ENCODE data around the gene GLRA1.

Gene GLRA1

GRCh38 chr5:151793358-151793757, 131.3 kb downstream of the GLRA1 start:
- Histone ChIP-seq H4K91ac (ENCODE audit: low read length) (no peak overlapping the region), H4K8ac (ENCODE audit: low read length) (no peak overlapping the region), H3K14ac (ENCODE audit: low read length in 2 of 2) (no peak overlapping the region), H3K79me1 (replicated peaks; ENCODE audit: low read length, poor library complexity, severe bottlenecking) (peaks cover 20% of the 10 kb centered on the region), H3K9me3 (ENCODE audit: control insufficient read depth, low read length) (no peaks in the 10 kb centered on the region), H3K23ac (ENCODE audit: low read length in 2 of 2) (no peak overlapping the region), H3K36me3 (ENCODE audit: control insufficient read depth in 1 of 2, insufficient read depth in 2 of 2, low read depth in 1 of 2, low read length in 2 of 2) (peaks cover 38 to 99% of the 10 kb centered on the region in 2 experiments), H2BK12ac (ENCODE audit: low read length in 2 of 2) (no peak overlapping the region), H2AK5ac (ENCODE audit: low read length, severe bottlenecking) (no peak overlapping the region), H3K18ac (ENCODE audit: low read depth in 1 of 2, low read length in 2 of 2) (no peak overlapping the region), H3K4me2 (ENCODE audit: low read length, poor library complexity, severe bottlenecking) (no peak overlapping the region), H2BK5ac (ENCODE audit: low read depth, low read length, poor library complexity, severe bottlenecking) (no peak overlapping the region), H2AFZ (ENCODE audit: low read depth, low read length) (no peak overlapping the region), H3K4me1 (ENCODE audit: control insufficient read depth, insufficient read depth, low read depth, low read length) (peaks cover 4% of the 10 kb centered on the region), H3K4ac (ENCODE audit: low read depth in 1 of 2, low read length in 2 of 2) (no peak overlapping the region), H3K27ac (ENCODE audit: low read length, poor library complexity, severe bottlenecking) (no peak overlapping the region), H3K9ac (ENCODE audit: low read length) (no peak overlapping the region), H2BK120ac (ENCODE audit: low read depth, low read length) (no peak overlapping the region), H2BK15ac (ENCODE audit: low read depth, poor library complexity, severe bottlenecking) (no peak overlapping the region), H3K4me3 (ENCODE audit: insufficient read depth in 1 of 2, low read depth in 1 of 2, low read length in 2 of 2) (no peak overlapping the region), H3K27me3 (ENCODE audit: control insufficient read depth in 1 of 2, insufficient read depth in 1 of 2, low read length in 2 of 2) (no peaks in the 10 kb centered on the region)
- DNase-seq = no peak
- 97% methylated on average over 3 of the region's 3 CpGs for WGBS

DNA sequence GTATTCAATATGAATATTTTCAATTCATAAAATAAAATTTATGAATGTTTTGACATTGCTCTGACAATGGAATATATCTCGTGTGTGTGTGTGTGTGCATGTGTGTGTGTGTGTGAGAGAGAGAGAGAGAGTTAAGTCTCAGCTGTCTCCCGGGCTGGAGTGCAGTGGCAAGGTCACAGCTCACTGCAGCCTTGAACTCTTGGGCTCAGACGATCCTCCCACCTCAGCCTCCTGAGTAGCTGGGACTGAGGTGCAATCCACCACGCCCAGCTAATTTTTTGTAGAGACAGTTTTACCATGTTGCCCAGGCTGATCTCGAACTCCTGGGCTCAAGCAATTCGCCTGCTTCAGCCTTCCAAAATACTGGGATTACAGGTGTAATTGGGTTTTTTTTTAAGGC, 136.8 kb downstream of the GLRA1 start:
- no peak overlapping the region for H3K18ac ChIP-seq (ENCODE audit: low read depth in 1 of 2, low read length in 2 of 2)
- no peak overlapping the region for H2AK5ac ChIP-seq (ENCODE audit: low read length, severe bottlenecking)
- H2BK12ac ChIP-seq (ENCODE audit: low read length in 2 of 2) = no peak overlapping the region
- no peak overlapping the region for H3K4me3 ChIP-seq (ENCODE audit: insufficient read depth in 1 of 2, low read depth in 1 of 2, low read length in 2 of 2)
- H3K79me1 ChIP-seq (replicated peaks; ENCODE audit: low read length, poor library complexity, severe bottlenecking) = peaks cover 10% of the 10 kb centered on the region
- WGBS = 95% methylated on average over 3 of the region's 6 CpGs
- H2BK5ac ChIP-seq (ENCODE audit: low read depth, low read length, poor library complexity, severe bottlenecking) = no peak overlapping the region
- H3K4me2 ChIP-seq (ENCODE audit: low read length, poor library complexity, severe bottlenecking) = no peak overlapping the region
- H3K4me1 ChIP-seq (ENCODE audit: control insufficient read depth, insufficient read depth, low read depth, low read length) = peaks cover 12% of the 10 kb centered on the region
- no peak overlapping the region for H3K23ac ChIP-seq (ENCODE audit: low read length in 2 of 2)
- no peak overlapping the region for H3K14ac ChIP-seq (ENCODE audit: low read length in 2 of 2)
- no peak overlapping the region for H2BK15ac ChIP-seq (ENCODE audit: low read depth, poor library complexity, severe bottlenecking)
- no peak for DNase-seq
- no peak overlapping the region for H4K8ac ChIP-seq (ENCODE audit: low read length)
- peaks cover 25 to 66% of the 10 kb centered on the region in 2 experiments for H3K36me3 ChIP-seq (ENCODE audit: control insufficient read depth in 1 of 2, insufficient read depth in 2 of 2, low read depth in 1 of 2, low read length in 2 of 2)
- no peak overlapping the region for H3K4ac ChIP-seq (ENCODE audit: low read depth in 1 of 2, low read length in 2 of 2)
- no peaks in the 10 kb centered on the region for H3K27me3 ChIP-seq (ENCODE audit: control insufficient read depth in 1 of 2, insufficient read depth in 1 of 2, low read length in 2 of 2)
- no peak overlapping the region for H2AFZ ChIP-seq (ENCODE audit: low read depth, low read length)
- H3K9me3 ChIP-seq (ENCODE audit: control insufficient read depth, low read length) = no peaks in the 10 kb centered on the region
- H4K91ac ChIP-seq (ENCODE audit: low read length) = no peak overlapping the region
- no peak overlapping the region for H3K27ac ChIP-seq (ENCODE audit: low read length, poor library complexity, severe bottlenecking)
- no peak overlapping the region for H2BK120ac ChIP-seq (ENCODE audit: low read depth, low read length)
- H3K9ac ChIP-seq (ENCODE audit: low read length) = no peak overlapping the region

GRCh38 chr5:151786468-151786867, 138.2 kb downstream of the GLRA1 start:
- no peak overlapping the region for H2BK12ac ChIP-seq (ENCODE audit: low read length in 2 of 2)
- H2BK15ac ChIP-seq (ENCODE audit: low read depth, poor library complexity, severe bottlenecking) = no peak overlapping the region
- no peak overlapping the region for H3K27ac ChIP-seq (ENCODE audit: low read length, poor library complexity, severe bottlenecking)
- no peak overlapping the region for H3K4me3 ChIP-seq (ENCODE audit: insufficient read depth in 1 of 2, low read depth in 1 of 2, low read length in 2 of 2)
- peaks cover 7% of the 10 kb centered on the region for H3K79me1 ChIP-seq (replicated peaks; ENCODE audit: low read length, poor library complexity, severe bottlenecking)
- H4K91ac ChIP-seq (ENCODE audit: low read length) = no peak overlapping the region
- H3K14ac ChIP-seq (ENCODE audit: low read length in 2 of 2) = no peak overlapping the region
- no peak for DNase-seq
- peaks cover 18 to 52% of the 10 kb centered on the region in 2 experiments for H3K36me3 ChIP-seq (ENCODE audit: control insufficient read depth in 1 of 2, insufficient read depth in 2 of 2, low read depth in 1 of 2, low read length in 2 of 2)
- no peak overlapping the region for H2AFZ ChIP-seq (ENCODE audit: low read depth, low read length)
- H2BK120ac ChIP-seq (ENCODE audit: low read depth, low read length) = no peak overlapping the region
- H3K27me3 ChIP-seq (ENCODE audit: control insufficient read depth in 1 of 2, insufficient read depth in 1 of 2, low read length in 2 of 2) = no peaks in the 10 kb centered on the region
- H2AK5ac ChIP-seq (ENCODE audit: low read length, severe bottlenecking) = no peak overlapping the region
- H3K18ac ChIP-seq (ENCODE audit: low read depth in 1 of 2, low read length in 2 of 2) = no peak overlapping the region
- no peaks in the 10 kb centered on the region for H3K9me3 ChIP-seq (ENCODE audit: control insufficient read depth, low read length)
- H3K4ac ChIP-seq (ENCODE audit: low read depth in 1 of 2, low read length in 2 of 2) = no peak overlapping the region
- no peak overlapping the region for H3K9ac ChIP-seq (ENCODE audit: low read length)
- H3K4me2 ChIP-seq (ENCODE audit: low read length, poor library complexity, severe bottlenecking) = no peak overlapping the region
- WGBS = 92% methylated on average over 4 of the region's 4 CpGs
- H4K8ac ChIP-seq (ENCODE audit: low read length) = no peak overlapping the region
- H2BK5ac ChIP-seq (ENCODE audit: low read depth, low read length, poor library complexity, severe bottlenecking) = no peak overlapping the region
- H3K23ac ChIP-seq (ENCODE audit: low read length in 2 of 2) = no peak overlapping the region
- peaks cover 12% of the 10 kb centered on the region for H3K4me1 ChIP-seq (ENCODE audit: control insufficient read depth, insufficient read depth, low read depth, low read length)

- H2AFZ ChIP-seq (ENCODE audit: low read depth, low read length) = no peak overlapping the region
- no peak overlapping the region for H2BK12ac ChIP-seq (ENCODE audit: low read length in 2 of 2)
- H3K14ac ChIP-seq (ENCODE audit: low read length in 2 of 2) = no peak overlapping the region
- H3K4me1 ChIP-seq (ENCODE audit: control insufficient read depth, insufficient read depth, low read depth, low read length) = peaks cover 16% of the 10 kb centered on the region
- 70% methylated on average over 2 of the region's 3 CpGs for WGBS
- H2BK120ac ChIP-seq (ENCODE audit: low read depth, low read length) = no peak overlapping the region
- no peak overlapping the region for H4K91ac ChIP-seq (ENCODE audit: low read length)
- no peak overlapping the region for H2BK5ac ChIP-seq (ENCODE audit: low read depth, low read length, poor library complexity, severe bottlenecking)
- no peak overlapping the region for H2AK5ac ChIP-seq (ENCODE audit: low read length, severe bottlenecking)
- H3K18ac ChIP-seq (ENCODE audit: low read depth in 1 of 2, low read length in 2 of 2) = no peak overlapping the region
- H4K8ac ChIP-seq (ENCODE audit: low read length) = no peak overlapping the region
- DNase-seq = no peak
- no peak overlapping the region for H3K4ac ChIP-seq (ENCODE audit: low read depth in 1 of 2, low read length in 2 of 2)
- no peak overlapping the region for H3K27ac ChIP-seq (ENCODE audit: low read length, poor library complexity, severe bottlenecking)
- H2BK15ac ChIP-seq (ENCODE audit: low read depth, poor library complexity, severe bottlenecking) = no peak overlapping the region
- no peak overlapping the region for H3K4me2 ChIP-seq (ENCODE audit: low read length, poor library complexity, severe bottlenecking)
- H3K9me3 ChIP-seq (ENCODE audit: control insufficient read depth, low read length) = no peaks in the 10 kb centered on the region
- H3K4me3 ChIP-seq (ENCODE audit: insufficient read depth in 1 of 2, low read depth in 1 of 2, low read length in 2 of 2) = no peak overlapping the region
- H3K27me3 ChIP-seq (ENCODE audit: control insufficient read depth in 1 of 2, insufficient read depth in 1 of 2, low read length in 2 of 2) = no peaks in the 10 kb centered on the region
- peaks cover 13 to 29% of the 10 kb centered on the region in 2 experiments for H3K36me3 ChIP-seq (ENCODE audit: control insufficient read depth in 1 of 2, insufficient read depth in 2 of 2, low read depth in 1 of 2, low read length in 2 of 2)
- peaks cover 3% of the 10 kb centered on the region for H3K79me1 ChIP-seq (replicated peaks; ENCODE audit: low read length, poor library complexity, severe bottlenecking)
- H3K23ac ChIP-seq (ENCODE audit: low read length in 2 of 2) = no peak overlapping the region
- H3K9ac ChIP-seq (ENCODE audit: low read length) = no peak overlapping the region
Observed at GRCh38 chr5:151784141-151784540, 140.5 kb downstream of the GLRA1 start.

Measured in mesenchymal stem cell (in vitro differentiated cells and primary cell).